A204.1 (cell line): ENCODE data around the gene RPL41.
"Not testable (repeated sequence)": the region's sequence is repeated elsewhere in the genome, so short reads cannot be mapped to it uniquely, and the experiment has no call there.

Experiments used
- FAIRE-seq: peaks from 2 replicates; lab custom pipeline; 2012; peaks lifted over from hg19 to GRCh38; lab: Jason Lieb, UNC

Gene RPL41

DNA sequence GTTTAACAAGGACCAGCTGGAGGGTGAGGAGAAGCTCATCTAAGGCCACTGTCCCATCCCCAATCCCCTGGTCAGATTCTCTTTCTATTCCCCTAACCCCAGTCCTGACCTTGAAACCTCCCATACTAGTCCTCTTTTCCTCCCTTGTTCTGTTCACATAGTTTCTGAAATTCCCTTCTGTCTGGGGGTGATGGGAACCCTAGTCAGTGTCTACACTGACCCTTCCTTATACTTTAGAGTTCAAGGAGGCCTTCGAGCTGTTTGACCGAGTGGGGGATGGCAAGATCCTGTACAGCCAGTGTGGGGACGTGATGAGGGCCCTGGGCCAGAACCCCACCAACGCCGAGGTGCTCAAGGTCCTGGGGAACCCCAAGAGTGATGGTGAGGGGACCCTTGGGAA, 38.4 kb downstream of the RPL41 start:
- no peak for FAIRE-seq

DNA sequence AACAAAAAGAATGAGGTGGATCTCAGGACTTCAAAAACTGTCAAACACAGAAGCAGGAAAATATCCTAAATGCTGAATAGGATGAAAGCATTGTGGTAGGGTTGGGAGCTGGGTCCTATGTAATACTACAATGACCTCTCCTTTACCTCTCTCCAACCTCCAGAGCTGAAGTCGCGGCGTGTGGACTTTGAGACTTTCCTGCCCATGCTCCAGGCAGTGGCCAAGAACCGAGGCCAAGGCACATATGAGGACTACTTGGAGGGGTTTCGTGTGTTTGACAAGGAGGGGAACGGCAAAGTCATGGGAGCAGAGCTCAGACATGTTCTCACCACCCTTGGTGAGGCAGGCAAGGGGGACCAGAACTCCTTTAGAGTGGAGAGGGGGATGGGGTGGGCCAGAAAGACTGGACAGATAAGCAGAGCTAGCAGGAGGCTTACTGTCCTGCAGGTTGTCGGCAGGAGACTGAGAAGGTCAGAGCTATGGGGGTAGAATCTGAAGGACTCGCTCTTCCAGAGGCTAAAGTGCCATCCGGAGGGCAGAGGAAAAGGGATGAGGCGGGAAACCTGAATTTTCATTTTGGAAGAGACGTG, 38.9 kb downstream of the RPL41 start:
- no peak for FAIRE-seq

DNA sequence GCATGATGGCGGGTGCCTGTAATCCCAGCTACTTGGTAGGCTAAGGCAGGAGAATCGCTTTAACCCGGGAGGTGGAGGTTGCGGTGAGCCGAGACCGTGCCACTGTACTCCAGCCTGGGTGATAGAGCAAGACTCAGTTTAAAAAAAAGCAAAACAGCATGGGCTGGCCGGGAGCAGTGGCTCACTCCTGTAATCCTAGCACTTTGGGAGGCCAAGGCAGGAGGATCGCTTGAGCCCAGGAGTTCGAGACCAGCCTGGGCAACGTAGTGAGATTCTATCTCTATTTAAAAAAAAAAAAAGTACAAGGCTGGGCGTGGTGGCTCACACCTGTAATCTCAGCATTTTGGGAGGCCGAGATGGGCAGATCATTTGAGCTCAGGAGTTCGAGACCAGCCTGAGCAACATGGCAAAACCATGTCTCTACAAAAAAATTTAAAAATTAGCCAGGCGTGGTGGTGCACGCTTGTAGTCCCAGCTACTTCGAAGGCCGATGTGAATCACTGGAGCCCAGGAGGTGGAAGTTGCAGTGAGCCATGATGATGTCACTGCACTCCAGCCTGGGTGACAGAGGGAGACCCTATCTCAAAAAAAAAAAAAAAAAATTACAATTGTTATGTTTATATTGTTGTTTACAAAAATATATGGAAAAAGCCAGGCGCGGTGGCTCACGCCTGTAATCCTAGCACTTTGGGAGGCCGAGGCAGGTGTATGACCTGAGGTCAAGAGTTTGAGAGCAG, 40.2 kb downstream of the RPL41 start:
- FAIRE-seq, result not testable (repeated sequence)

- no peak for FAIRE-seq
Measured at GRCh38 chr12:56157201-56158028, 41.0 kb downstream of the RPL41 start.

- peak; percentile 46 for FAIRE-seq
Measured at GRCh38 chr12:56158029-56158925, 41.8 kb downstream of the RPL41 start, which contains the start of gene MYL6. Gene MYL6 (plus strand): TSS chr12:56158359. CDS start chr12:56158402, 43 bp downstream.

- FAIRE-seq, result no peak
Measured at GRCh38 chr12:56158926-56159461, 42.6 kb downstream of the RPL41 start.

DNA sequence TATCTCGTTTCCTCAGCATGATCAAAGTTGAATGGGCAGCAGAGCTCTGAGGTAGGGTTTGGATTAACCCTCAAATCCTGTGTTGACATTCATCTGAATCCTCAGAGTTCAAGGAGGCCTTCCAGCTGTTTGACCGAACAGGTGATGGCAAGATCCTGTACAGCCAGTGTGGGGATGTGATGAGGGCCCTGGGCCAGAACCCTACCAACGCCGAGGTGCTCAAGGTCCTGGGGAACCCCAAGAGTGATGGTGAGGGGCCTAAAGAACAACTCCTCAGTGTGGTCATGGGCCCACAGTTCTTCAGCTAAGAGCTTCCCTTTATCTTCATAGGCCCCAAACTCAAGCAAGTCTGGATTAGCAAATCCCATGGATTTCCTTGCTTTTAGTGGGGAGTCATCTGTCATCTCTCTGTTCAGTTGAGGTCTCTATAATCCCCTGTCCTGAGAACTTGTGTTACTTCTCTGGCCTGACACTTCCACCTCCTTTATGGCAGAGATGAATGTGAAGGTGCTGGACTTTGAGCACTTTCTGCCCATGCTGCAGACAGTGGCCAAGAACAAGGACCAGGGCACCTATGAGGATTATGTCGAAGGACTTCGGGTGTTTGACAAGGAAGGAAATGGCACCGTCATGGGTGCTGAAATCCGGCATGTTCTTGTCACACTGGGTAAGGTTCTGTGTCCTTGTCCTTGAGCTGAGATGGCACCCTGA, 43.2 kb downstream of the RPL41 start:
- FAIRE-seq, result no peak

GRCh38 chr12:56160193-56160763, 43.8 kb downstream of the RPL41 start:
- FAIRE-seq, result no peak

- FAIRE-seq, result no peak
Measured at GRCh38 chr12:56160894-56161689, 44.7 kb downstream of the RPL41 start.

- no peak for FAIRE-seq
Measured at GRCh38 chr12:56161690-56162351, 45.4 kb downstream of the RPL41 start.

DNA sequence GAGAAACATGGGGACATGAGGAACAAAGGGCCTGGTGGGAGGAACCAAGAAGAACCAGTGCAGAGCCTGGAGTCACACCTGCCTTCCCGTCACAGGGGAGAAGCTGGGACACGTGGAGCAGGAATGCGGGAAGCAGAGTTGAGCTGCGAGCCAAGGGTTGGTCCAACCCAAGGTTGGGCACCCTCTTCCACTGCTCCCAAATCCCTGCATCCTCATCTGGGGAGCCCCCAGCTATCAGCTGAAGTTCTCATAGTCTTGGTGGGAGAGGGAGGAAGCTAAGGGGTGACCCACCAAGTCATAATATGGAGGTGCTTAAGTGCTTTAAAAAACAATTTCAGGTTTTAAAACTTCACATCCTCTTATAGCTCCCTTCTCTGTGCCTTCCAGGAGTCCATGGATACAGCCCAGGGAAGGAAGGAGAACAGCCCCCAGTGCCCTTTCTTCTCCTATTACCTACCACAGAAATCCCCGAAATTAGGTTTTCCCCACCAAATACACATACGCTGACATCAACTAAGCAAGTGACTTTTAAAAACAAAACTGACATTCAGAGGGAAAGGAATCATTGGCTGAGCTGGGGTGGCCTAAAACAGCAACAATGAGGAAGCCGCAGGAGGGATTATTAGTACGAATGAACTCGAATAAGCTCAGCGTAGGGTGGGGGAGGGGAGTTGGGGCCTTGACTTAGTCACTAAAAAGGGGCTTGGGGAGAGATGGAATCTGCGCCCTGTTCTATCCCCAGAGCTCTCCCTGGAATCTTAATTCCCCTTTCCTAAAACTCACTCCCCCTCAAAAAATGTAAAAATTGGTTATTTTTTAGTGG, 46.2 kb downstream of the RPL41 start:
- no peak for FAIRE-seq

- FAIRE-seq, result no peak
Measured at GRCh38 chr12:56163533-56164344, 47.3 kb downstream of the RPL41 start.

DNA sequence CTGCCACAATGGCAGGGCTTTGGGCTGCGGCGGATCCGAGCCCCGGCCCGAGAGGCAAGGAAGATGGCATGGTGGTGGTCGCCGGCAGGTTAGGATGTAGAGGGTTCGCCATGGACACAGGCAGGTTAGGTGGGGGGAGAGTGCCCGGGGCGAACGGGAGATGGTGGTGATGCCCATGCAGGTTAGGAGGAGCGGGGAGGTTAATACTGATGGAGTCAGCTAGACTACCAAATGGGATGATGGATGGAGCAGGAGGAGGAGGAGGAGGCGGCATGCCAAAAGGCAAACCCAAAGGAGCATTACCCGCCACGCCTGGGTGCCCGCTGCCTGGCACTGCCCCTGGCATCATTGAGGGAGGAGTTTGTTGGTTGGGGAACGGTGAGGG, 47.9 kb downstream of the RPL41 start:
- FAIRE-seq, result no peak

DNA sequence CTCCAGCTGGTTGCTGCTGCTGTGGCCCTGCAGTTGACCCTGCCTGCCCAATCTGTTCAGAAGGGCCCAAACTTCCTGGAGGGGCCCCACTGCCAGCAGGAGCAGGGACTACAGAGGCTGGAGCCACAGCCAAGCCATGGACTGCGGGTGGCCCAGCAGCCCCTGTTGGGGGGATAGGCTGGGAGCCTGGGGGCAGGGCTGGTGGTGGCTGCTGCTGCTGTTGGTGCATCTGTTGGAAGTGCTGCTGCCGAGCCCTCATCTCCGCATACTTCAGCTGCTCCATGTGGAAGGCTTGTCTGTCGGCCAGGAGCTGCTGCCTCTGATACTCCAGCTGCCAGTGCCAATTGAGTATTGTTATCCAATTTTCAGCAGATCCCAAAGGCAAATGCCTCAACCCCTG, 48.9 kb downstream of the RPL41 start:
- FAIRE-seq, result no peak
